ENCODE data around the gene PIK3CB. TPM values are rescaled to one million over a fixed set of nuclear protein-coding genes. Genes with fewer than 3 reads are reported as not detected.
"Not testable (repeated sequence)": the region's sequence is repeated elsewhere in the genome, so short reads cannot be mapped to it uniquely, and the experiment has no call there.

Gene PIK3CB
- total RNA-seq, 1 donor from 2014 or later, result 44.6 TPM

DNA sequence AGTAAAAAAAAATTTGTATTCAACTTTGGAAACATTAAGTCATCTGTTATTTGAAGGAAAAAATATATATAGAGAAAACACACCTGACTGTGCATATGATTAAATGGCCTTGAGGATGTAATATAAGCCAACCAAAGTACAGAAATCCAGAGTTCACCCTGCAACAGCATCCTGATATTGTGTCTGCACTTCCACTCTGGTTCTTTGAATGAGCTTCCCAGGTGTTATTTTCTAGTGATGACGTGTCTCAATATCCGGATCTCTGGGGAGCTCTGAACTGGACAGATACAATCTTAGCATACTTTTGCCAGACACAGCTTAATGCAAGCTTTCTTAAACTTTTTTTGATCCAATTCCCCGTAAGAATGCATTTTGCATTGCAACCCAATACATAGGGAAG, 19.5 kb upstream of the PIK3CB start:
- ATAC-seq, result no peak
- Histone ChIP-seq H3K27ac (no peak overlapping the region), H3K27me3 (ENCODE audit: low read depth) (no peaks in the 10 kb centered on the region), H3K4me1 (no peaks in the 10 kb centered on the region), H3K36me3 (no peaks in the 10 kb centered on the region), H3K9me3 (no peaks in the 10 kb centered on the region), H3K4me3 (no peak overlapping the region)
- intact Hi-C loops (cut with DNase I), result no loop called here
- TF ChIP-seq CTCF (IDR thresholded peaks at IDR 0.05), result no peak
- DNase-seq, result no peak

DNA sequence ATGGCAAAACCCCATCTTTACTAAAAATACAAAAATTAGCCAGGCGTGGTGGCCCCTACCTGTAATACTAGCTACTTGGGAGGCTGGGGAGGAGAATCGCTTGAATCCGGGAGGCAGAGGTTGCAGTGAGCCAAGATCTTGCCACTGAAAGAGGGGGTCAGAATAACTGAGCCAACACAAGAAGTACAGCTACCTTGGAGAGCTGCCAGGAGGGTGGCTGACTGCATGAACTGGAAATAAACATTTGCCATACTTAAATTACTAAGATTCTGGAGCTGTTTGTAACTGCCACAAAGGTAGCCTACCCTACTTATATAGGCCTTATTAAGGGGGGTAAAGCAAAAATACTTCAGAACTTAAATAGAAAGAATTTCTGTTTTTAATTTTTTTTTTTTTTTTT, 15.4 kb upstream of the PIK3CB start:
- DNase-seq (no peak), ATAC-seq (no peak)
- Histone ChIP-seq H3K36me3 (no peaks in the 10 kb centered on the region), H3K27me3 (ENCODE audit: low read depth) (no peaks in the 10 kb centered on the region), H3K4me3 (no peak overlapping the region), H3K27ac (no peak overlapping the region), H3K4me1 (no peaks in the 10 kb centered on the region), H3K9me3 (no peaks in the 10 kb centered on the region)
- no peak for TF ChIP-seq CTCF (IDR thresholded peaks at IDR 0.05)
- intact Hi-C loops (cut with DNase I), result no loop called here

- no peaks in the 10 kb centered on the region for H3K4me1 ChIP-seq
- intact Hi-C loops (cut with DNase I), result no loop called here
- ATAC-seq (no peak), DNase-seq (no peak)
- H3K27ac ChIP-seq, result no peak overlapping the region
- H3K27me3 ChIP-seq (ENCODE audit: low read depth), result no peaks in the 10 kb centered on the region
- no peak overlapping the region for H3K4me3 ChIP-seq
- no peak for TF ChIP-seq CTCF (IDR thresholded peaks at IDR 0.05)
- H3K9me3 ChIP-seq, result no peaks in the 10 kb centered on the region
- H3K36me3 ChIP-seq, result no peaks in the 10 kb centered on the region
Measured at GRCh38 chr3:138849222-138849940, 14.7 kb upstream of the PIK3CB start.

GRCh38 chr3:138848696-138849095, 14.0 kb upstream of the PIK3CB start:
- Histone ChIP-seq H3K4me3 (no peak overlapping the region), H3K9me3 (no peaks in the 10 kb centered on the region), H3K27ac (no peak overlapping the region), H3K27me3 (ENCODE audit: low read depth) (no peaks in the 10 kb centered on the region), H3K36me3 (no peaks in the 10 kb centered on the region), H3K4me1 (no peaks in the 10 kb centered on the region)
- no peak for TF ChIP-seq CTCF (IDR thresholded peaks at IDR 0.05)
- DNase-seq (no peak), ATAC-seq (no peak)
- intact Hi-C loops (cut with DNase I), result no loop called here

DNA sequence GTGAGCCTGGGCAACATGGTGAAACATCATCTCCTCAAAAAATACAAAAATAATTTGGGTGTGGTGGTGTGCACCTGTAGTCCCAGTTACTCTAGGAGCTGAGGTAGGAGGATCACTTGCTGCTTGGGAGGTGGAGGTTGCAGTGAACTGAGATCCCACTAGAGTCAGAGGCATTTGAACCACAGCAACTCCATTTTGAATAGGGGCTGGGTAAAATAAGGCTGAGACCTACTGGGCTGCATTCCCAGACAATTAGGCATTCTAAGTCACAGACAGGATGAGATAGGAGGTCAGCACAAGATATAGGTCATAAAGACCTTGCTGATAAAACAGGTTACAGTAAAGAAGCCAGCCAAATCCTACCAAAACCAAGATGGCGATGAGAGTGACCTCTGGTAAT, 12.1 kb upstream of the PIK3CB start:
- DNase-seq; H3K27me3 ChIP-seq (ENCODE audit: low read depth); ATAC-seq; intact Hi-C loops (cut with DNase I); H3K36me3 ChIP-seq; H3K4me1 ChIP-seq; H3K27ac ChIP-seq; H3K4me3 ChIP-seq; H3K9me3 ChIP-seq: not testable (repeated sequence)

DNA sequence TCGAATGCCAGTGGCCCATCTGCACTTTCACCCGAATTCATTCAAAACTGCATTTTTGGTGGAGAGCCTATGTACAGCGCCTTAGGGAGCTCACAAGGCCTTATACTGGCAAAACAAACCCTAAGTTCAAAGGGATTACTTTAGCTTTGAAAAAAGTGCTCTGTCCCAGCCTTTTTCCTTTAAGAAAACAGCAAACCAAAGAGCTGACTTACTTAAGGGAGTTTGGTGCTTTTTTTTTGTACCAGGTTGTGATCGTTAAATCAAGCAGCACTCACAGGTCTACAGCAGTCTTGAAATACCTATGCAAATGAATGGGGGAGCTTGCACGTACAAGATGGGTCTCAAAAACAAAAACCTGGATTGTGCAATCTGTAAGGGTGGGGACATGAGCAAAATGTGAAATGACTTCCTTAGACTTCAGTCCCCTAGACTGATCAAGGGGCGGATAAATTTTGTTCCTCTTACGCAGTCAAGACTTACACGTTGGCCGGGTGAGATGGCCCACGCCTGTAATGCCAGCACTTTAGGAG, 11.6 kb upstream of the PIK3CB start:
- DNase-seq, result no peak
- intact Hi-C loops (cut with DNase I), result no loop called here
- no peaks in the 10 kb centered on the region for H3K36me3 ChIP-seq
- peak; percentile 46 to 65 for ATAC-seq
- no peaks in the 10 kb centered on the region for H3K27me3 ChIP-seq (ENCODE audit: low read depth)
- no peak overlapping the region for H3K4me3 ChIP-seq
- no peaks in the 10 kb centered on the region for H3K4me1 ChIP-seq
- no peak overlapping the region for H3K27ac ChIP-seq
- H3K9me3 ChIP-seq, result no peaks in the 10 kb centered on the region
- TF ChIP-seq CTCF (IDR thresholded peaks at IDR 0.05), result no peak

Data from lower lobe of right lung (tissue), 2 donors.